Neural progenitor cell (in vitro differentiated cells): ENCODE data around the gene MSI2. TPM values are rescaled to one million over a fixed set of nuclear protein-coding genes. Genes with fewer than 3 reads are reported as not detected.

Experiments used
- DNase-seq: peaks from one replicate; pipeline ENCODE4 v3.0.0-alpha.2; 2016; ENCODE audit warnings: low spot score
- H2AFZ ChIP-seq: fragments of 200-600 bp; sonication (generic); replicated peaks from 2 replicates; pipeline ENCODE4 v1.6.1; 2016; ENCODE audit warnings: antibody characterized with exemption
- H3F3A ChIP-seq: fragments of 200-600 bp; sonication (generic); 2 replicates; pipeline ENCODE4 v1.6.1; 2016; ENCODE audit warnings: antibody characterized with exemption, low read depth
- H3K27ac ChIP-seq: fragments of 200-600 bp; sonication (generic); 2 replicates; pipeline ENCODE4 v1.5.1; 2016; ENCODE audit warnings: mild to moderate bottlenecking
- H3K27me3 ChIP-seq: fragments of 200-600 bp; sonication (generic); 2 replicates; pipeline ENCODE4 v1.6.1; 2016; ENCODE audit warnings: mild to moderate bottlenecking, moderate library complexity
- H3K36me3 ChIP-seq: fragments of 200-600 bp; sonication (generic); 2 replicates; pipeline ENCODE4 v1.5.1; 2016
- H3K4me1 ChIP-seq: fragments of 200-600 bp; sonication (generic); 2 replicates; pipeline ENCODE4 v1.6.1; 2016; ENCODE audit warnings: mixed run types
- H3K4me2 ChIP-seq: fragments of 200-600 bp; sonication (generic); 2 replicates; pipeline ENCODE4 v1.6.1; 2016
- H3K4me3 ChIP-seq: fragments of 200-600 bp; sonication (generic); 2 replicates; pipeline ENCODE4 v1.5.1; 2016
- H3K79me2 ChIP-seq: fragments of 200-600 bp; sonication (generic); 2 replicates; pipeline ENCODE4 v1.6.1; 2016; ENCODE audit warnings: low read depth
- H3K9ac ChIP-seq: fragments of 200-600 bp; sonication (generic); 2 replicates; pipeline ENCODE4 v1.6.1; 2016
- H3K9me3 ChIP-seq: fragments of 200-600 bp; sonication (generic); 2 replicates; pipeline ENCODE4 v1.5.1; 2016; ENCODE audit warnings: low read depth
- H4K20me1 ChIP-seq: fragments of 200-600 bp; sonication (generic); 2 replicates; pipeline ENCODE4 v1.6.1; 2016; ENCODE audit warnings: low read depth
- H3K27ac Mint-ChIP-seq: 3 replicates; pipeline ENCODE4 v1.8.0; 2021; ENCODE audit warnings: mixed read lengths
- H3K27me3 Mint-ChIP-seq: 2 replicates; pipeline ENCODE4 v1.8.0; 2022; ENCODE audit warnings: low read depth, mild to moderate bottlenecking, inconsistent platforms, moderate library complexity, mixed read lengths; ENCODE audit not compliant: insufficient read depth
- H3K36me3 Mint-ChIP-seq: 3 replicates; pipeline ENCODE4 v1.8.0; 2021; ENCODE audit warnings: mixed read lengths
- H3K4me1 Mint-ChIP-seq: 3 replicates; pipeline ENCODE4 v1.8.0; 2021; ENCODE audit warnings: mixed read lengths
- H3K4me3 Mint-ChIP-seq: 3 replicates; pipeline ENCODE4 v1.8.0; 2021; ENCODE audit warnings: mild to moderate bottlenecking, moderate library complexity, mixed read lengths
- H3K9me3 Mint-ChIP-seq: 3 replicates; pipeline ENCODE4 v1.8.0; 2020; ENCODE audit warnings: mixed read lengths
- EZH2 ChIP-seq: fragments of 200-600 bp; sonication (generic); IDR thresholded peaks from 2 replicates; pipeline ENCODE4 v1.6.1; 2017; ENCODE audit warnings: antibody characterized with exemption, mild to moderate bottlenecking, moderate library complexity
- EZH2phosphoT487 ChIP-seq: fragments of 200-600 bp; sonication (generic); IDR thresholded peaks from 2 replicates; pipeline ENCODE4 v1.6.1; 2017; ENCODE audit warnings: antibody characterized with exemption
- total RNA-seq: library from RNA; depleted of rRNA; stranded (reverse); fragments of >200 nt; gene quantifications from 2 replicates; pipeline ENCODE4 v1.2.3, GENCODE V29; 2015; ENCODE audit warnings: low replicate concordance
- TF ChIP-seq, protein P1 (sequence below): fragments of 200-600 bp; sonication (generic); IDR thresholded peaks from 2 replicates; pipeline ENCODE4 v1.5.1; 2017; ENCODE audit warnings: antibody characterized with exemption, mild to moderate bottlenecking

MSI2 gene
- total RNA-seq, 1 donor from 2014 or later, result 96.9 TPM

DNA sequence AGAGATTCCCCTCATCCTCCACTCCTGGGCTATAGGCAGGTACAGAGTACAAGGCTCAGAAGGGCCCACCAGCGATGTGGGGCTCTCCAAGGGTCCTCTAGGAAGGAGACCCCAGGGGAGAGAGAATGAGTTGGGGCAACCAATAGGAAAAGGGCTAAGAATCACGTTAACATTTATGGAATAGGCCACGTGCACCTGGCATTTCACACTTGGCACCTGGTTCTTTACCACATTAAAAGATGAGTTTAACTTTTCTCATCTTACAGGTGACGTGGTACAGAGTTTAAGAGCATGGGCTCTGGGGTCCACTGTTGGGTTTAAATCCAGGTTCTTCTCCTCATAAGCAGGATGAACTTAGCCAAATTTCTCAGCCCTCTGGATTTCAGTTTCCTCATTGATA is 245.7 kb downstream of the MSI2 start:
- H3K4me1 Mint-ChIP-seq, result peaks cover 57% of the 10 kb centered on the region
- H3K4me3 ChIP-seq, result no peak overlapping the region
- no peak overlapping the region for H2AFZ ChIP-seq
- no peak for DNase-seq
- H3K27me3 Mint-ChIP-seq, result peaks cover 2% of the 10 kb centered on the region
- H4K20me1 ChIP-seq, result peaks cover 70% of the 10 kb centered on the region
- no peaks in the 10 kb centered on the region for H3K27me3 ChIP-seq
- no peak overlapping the region for H3K4me3 Mint-ChIP-seq
- H3K36me3 ChIP-seq, result no peaks in the 10 kb centered on the region
- H3K9me3 Mint-ChIP-seq, result no peaks in the 10 kb centered on the region
- H3K9ac ChIP-seq, result no peak overlapping the region
- TF ChIP-seq, protein P1, sequence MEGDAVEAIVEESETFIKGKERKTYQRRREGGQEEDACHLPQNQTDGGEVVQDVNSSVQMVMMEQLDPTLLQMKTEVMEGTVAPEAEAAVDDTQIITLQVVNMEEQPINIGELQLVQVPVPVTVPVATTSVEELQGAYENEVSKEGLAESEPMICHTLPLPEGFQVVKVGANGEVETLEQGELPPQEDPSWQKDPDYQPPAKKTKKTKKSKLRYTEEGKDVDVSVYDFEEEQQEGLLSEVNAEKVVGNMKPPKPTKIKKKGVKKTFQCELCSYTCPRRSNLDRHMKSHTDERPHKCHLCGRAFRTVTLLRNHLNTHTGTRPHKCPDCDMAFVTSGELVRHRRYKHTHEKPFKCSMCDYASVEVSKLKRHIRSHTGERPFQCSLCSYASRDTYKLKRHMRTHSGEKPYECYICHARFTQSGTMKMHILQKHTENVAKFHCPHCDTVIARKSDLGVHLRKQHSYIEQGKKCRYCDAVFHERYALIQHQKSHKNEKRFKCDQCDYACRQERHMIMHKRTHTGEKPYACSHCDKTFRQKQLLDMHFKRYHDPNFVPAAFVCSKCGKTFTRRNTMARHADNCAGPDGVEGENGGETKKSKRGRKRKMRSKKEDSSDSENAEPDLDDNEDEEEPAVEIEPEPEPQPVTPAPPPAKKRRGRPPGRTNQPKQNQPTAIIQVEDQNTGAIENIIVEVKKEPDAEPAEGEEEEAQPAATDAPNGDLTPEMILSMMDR, result no peak
- TF ChIP-seq EZH2, result no peak
- no peak overlapping the region for H3K27ac ChIP-seq
- H3K4me1 ChIP-seq, result peaks cover 26% of the 10 kb centered on the region
- no peaks in the 10 kb centered on the region for H3K9me3 ChIP-seq
- H3K27ac Mint-ChIP-seq, result no peak overlapping the region
- peaks cover 24% of the 10 kb centered on the region for H3K36me3 Mint-ChIP-seq
- H3K4me2 ChIP-seq, result no peak overlapping the region
- peaks cover 95% of the 10 kb centered on the region for H3K79me2 ChIP-seq
- peaks cover 20% of the 10 kb centered on the region for H3F3A ChIP-seq

GRCh38 chr17:57502811-57503241 is 246.5 kb downstream of the MSI2 start:
- no peaks in the 10 kb centered on the region for H3K9me3 ChIP-seq
- peaks cover 2% of the 10 kb centered on the region for H3K27me3 Mint-ChIP-seq
- H3K9me3 Mint-ChIP-seq, result no peaks in the 10 kb centered on the region
- H3K4me1 ChIP-seq, result peaks cover 33% of the 10 kb centered on the region
- H3K36me3 Mint-ChIP-seq, result peaks cover 24% of the 10 kb centered on the region
- H3K4me1 Mint-ChIP-seq, result peaks cover 52% of the 10 kb centered on the region
- no peak for DNase-seq
- peaks cover 97% of the 10 kb centered on the region for H3K79me2 ChIP-seq
- H3K27me3 ChIP-seq, result no peaks in the 10 kb centered on the region
- H3F3A ChIP-seq, result peaks cover 20% of the 10 kb centered on the region
- H3K4me3 Mint-ChIP-seq, result no peak overlapping the region
- no peak overlapping the region for H3K27ac Mint-ChIP-seq
- H3K4me2 ChIP-seq, result no peak overlapping the region
- H3K9ac ChIP-seq, result no peak overlapping the region
- no peak overlapping the region for H3K4me3 ChIP-seq
- no peak for TF ChIP-seq EZH2
- no peak for TF ChIP-seq EZH2phosphoT487
- TF ChIP-seq, protein P1, result no peak
- no peaks in the 10 kb centered on the region for H3K36me3 ChIP-seq
- no peak overlapping the region for H3K27ac ChIP-seq
- peaks cover 69% of the 10 kb centered on the region for H4K20me1 ChIP-seq
- H2AFZ ChIP-seq, result no peak overlapping the region

GRCh38 chr17:57504208-57504607 is 247.9 kb downstream of the MSI2 start:
- Histone ChIP-seq H3K4me2 (no peak overlapping the region), H3K27me3 (no peaks in the 10 kb centered on the region), H3F3A (peaks cover 20% of the 10 kb centered on the region), H3K4me3 (no peak overlapping the region), H3K9me3 (no peaks in the 10 kb centered on the region), H3K79me2 (peaks cover 98% of the 10 kb centered on the region), H3K9ac (no peak overlapping the region), H3K36me3 (no peaks in the 10 kb centered on the region), H4K20me1 (peaks cover 74% of the 10 kb centered on the region), H2AFZ (no peak overlapping the region), H3K4me1 (peaks cover 42% of the 10 kb centered on the region), H3K27ac (no peak overlapping the region)
- Mint-ChIP-seq H3K27ac (peak overlapping the region; percentile 62), H3K9me3 (no peaks in the 10 kb centered on the region), H3K36me3 (peaks cover 24% of the 10 kb centered on the region), H3K27me3 (peaks cover 2% of the 10 kb centered on the region), H3K4me1 (peaks cover 44% of the 10 kb centered on the region), H3K4me3 (no peak overlapping the region)
- no peak for DNase-seq
- TF ChIP-seq EZH2 (no peak), EZH2phosphoT487 (no peak)
- TF ChIP-seq, protein P1, result no peak
